A673 (cell line): ENCODE measurements around the gene CD4.

Experiments
- EZH2 ChIP-seq: fragments of 200-600 bp; sonication (generic); IDR thresholded peaks from 2 replicates; pipeline ENCODE4 v1.6.1; 2017; ENCODE audit warnings: borderline replicate concordance, low read depth, mild to moderate bottlenecking, mixed read lengths, antibody characterized with exemption, low read length; ENCODE audit not compliant: poor library complexity, severe bottlenecking
- TF ChIP-seq, protein P1 (sequence below): fragments of 300-800, 200-600 bp; sonication (generic); conservative IDR thresholded peaks from 2 replicates; pipeline ENCODE4 v1.5.1; 2017; ENCODE audit warnings: low read depth, mild to moderate bottlenecking, antibody characterized with exemption, low read length, moderate library complexity, mixed read lengths

DNA sequence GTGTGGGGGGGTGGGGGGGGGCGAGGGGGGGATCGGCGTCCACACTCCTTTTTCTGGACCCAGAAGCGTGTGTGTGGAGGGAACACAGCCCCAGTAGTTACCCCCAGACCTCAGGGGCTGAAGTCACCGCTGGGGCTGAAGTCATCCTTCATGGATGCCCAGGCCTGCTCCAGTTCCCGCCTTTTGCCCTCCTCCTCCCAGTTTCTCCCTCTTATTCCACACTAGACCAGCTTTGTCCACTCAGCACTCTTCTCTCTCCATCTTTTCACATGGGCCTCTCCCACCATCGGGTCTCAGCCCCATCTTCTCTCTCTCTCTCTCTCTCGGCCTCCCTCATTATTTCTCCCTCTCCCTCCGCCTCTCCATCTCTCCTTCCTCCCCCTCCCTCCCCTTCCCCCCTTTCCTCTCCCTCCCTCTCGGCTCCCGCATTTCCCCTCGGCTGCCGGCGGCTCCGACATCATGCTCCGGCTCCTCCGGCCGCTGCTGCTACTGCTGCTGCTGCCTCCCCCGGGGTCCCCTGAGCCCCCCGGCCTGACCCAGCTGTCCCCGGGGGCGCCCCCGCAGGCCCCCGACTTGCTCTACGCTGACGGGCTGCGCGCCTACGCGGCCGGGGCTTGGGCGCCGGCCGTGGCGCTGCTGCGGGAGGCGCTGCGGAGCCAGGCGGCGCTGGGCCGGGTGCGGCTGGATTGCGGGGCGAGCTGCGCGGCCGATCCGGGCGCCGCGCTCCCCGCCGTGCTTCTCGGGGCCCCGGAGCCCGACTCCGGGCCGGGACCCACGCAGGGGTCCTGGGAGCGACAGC, 38.9 kb downstream of the CD4 start, which contains the start of gene P3H3:
- TF ChIP-seq, protein P1, sequence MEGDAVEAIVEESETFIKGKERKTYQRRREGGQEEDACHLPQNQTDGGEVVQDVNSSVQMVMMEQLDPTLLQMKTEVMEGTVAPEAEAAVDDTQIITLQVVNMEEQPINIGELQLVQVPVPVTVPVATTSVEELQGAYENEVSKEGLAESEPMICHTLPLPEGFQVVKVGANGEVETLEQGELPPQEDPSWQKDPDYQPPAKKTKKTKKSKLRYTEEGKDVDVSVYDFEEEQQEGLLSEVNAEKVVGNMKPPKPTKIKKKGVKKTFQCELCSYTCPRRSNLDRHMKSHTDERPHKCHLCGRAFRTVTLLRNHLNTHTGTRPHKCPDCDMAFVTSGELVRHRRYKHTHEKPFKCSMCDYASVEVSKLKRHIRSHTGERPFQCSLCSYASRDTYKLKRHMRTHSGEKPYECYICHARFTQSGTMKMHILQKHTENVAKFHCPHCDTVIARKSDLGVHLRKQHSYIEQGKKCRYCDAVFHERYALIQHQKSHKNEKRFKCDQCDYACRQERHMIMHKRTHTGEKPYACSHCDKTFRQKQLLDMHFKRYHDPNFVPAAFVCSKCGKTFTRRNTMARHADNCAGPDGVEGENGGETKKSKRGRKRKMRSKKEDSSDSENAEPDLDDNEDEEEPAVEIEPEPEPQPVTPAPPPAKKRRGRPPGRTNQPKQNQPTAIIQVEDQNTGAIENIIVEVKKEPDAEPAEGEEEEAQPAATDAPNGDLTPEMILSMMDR = no peak
- no peak for TF ChIP-seq EZH2
